Loucy (cell line): Measurements from ENCODE around the gene CLNK.

Experiments
- CTCF ChIP-seq: fragments of 200-600 bp; sonication (generic); conservative IDR thresholded peaks from 2 replicates; pipeline ENCODE4 v1.5.1; 2014; ENCODE audit warnings: mild to moderate bottlenecking, antibody characterized with exemption, low read length
- EZH2phosphoT487 ChIP-seq: fragments of 200-600 bp; IDR thresholded peaks from 2 replicates; pipeline ENCODE4 v1.6.1; 2018; ENCODE audit warnings: antibody characterized with exemption, mild to moderate bottlenecking, moderate library complexity, borderline replicate concordance

GRCh38 chr4:10509733-10510132 is 174.8 kb downstream of the CLNK start:
- no peak for TF ChIP-seq CTCF
- TF ChIP-seq EZH2phosphoT487, result no peak
